ENCODE measurements around the gene ZFYVE9. TPM values are rescaled to one million over a fixed set of nuclear protein-coding genes. Genes with fewer than 3 reads are reported as not detected.

ZFYVE9 gene
- total and polyA plus RNA-seq, 5 experiments from 2014 or later = 1.5 to 14.7 (median 4.3) TPM

- H3K4me1 Mint-ChIP-seq = peaks cover 5 to 22% (median 6%) of the 10 kb centered on the region in 4 donors
- DNase-seq (no peak), ATAC-seq (no peak)
- H3K36me3 Mint-ChIP-seq = peaks cover 0 to 40% (median 0%) of the 10 kb centered on the region in 3 donors
- POLR2A ChIA-PET = interaction anchor here (0.7 to 1.4 kb wide), 2 partner anchors 8 to 50 kb away, joined by 3 to 6 read pairs; no protein-coding TSS in a partner anchor
- H3K4me3 Mint-ChIP-seq = no peak overlapping the region
- no peaks in the 10 kb centered on the region for H3K9me3 Mint-ChIP-seq
- H3K27me3 Mint-ChIP-seq = no peaks in the 10 kb centered on the region
- no peak overlapping the region for H3K27ac Mint-ChIP-seq
Measured at GRCh38 chr1:52343979-52344378, 202.1 kb downstream of the ZFYVE9 start.

- no peak overlapping the region for H3K4me3 Mint-ChIP-seq
- DNase-seq (no peak), ATAC-seq (no peak)
- H3K27ac Mint-ChIP-seq = peak overlapping the region in 4 of 10 donors; percentile 10 to 73 (median 52)
- no peaks in the 10 kb centered on the region for H3K27me3 Mint-ChIP-seq
- H3K36me3 Mint-ChIP-seq = peaks cover 0 to 38% (median 0%) of the 10 kb centered on the region in 3 donors
- POLR2A ChIA-PET = interaction anchor here (1.1 to 1.4 kb wide), 2 partner anchors 10 to 20 kb away, joined by 3 to 6 read pairs; partner anchors contain the start of gene CC2D1B
- no peaks in the 10 kb centered on the region for H3K9me3 Mint-ChIP-seq
- peaks cover 5 to 22% (median 6%) of the 10 kb centered on the region in 4 donors for H3K4me1 Mint-ChIP-seq
Measured at GRCh38 chr1:52345252-52345651, 203.4 kb downstream of the ZFYVE9 start.

- DNase-seq (no peak), ATAC-seq (no peak)
- no peak overlapping the region for H3K4me3 Mint-ChIP-seq
- peak overlapping the region in 5 of 10 donors; percentile 5 to 68 (median 29) for H3K27ac Mint-ChIP-seq
- no peaks in the 10 kb centered on the region for H3K27me3 Mint-ChIP-seq
- peaks cover 0 to 41% (median 1%) of the 10 kb centered on the region in 3 donors for H3K36me3 Mint-ChIP-seq
- H3K4me1 Mint-ChIP-seq = peaks cover 5 to 22% (median 6%) of the 10 kb centered on the region in 4 donors
- POLR2A ChIA-PET = interaction anchor here (1.1 kb wide), 1 partner anchor 19 kb away, joined by 3 read pairs; the partner anchor contains the start of gene CC2D1B
- H3K9me3 Mint-ChIP-seq = no peaks in the 10 kb centered on the region
Measured at GRCh38 chr1:52346653-52347052, 204.8 kb downstream of the ZFYVE9 start.

- peaks cover 0 to 61% (median 1%) of the 10 kb centered on the region in 3 donors for H3K36me3 Mint-ChIP-seq
- ATAC-seq (peak in 1 of 2 donors; percentile 41), DNase-seq (no peak)
- POLR2A ChIA-PET = interaction anchor here (0.7 to 1.5 kb wide), 4 partner anchors 17 to 310 kb away, joined by 3 to 7 read pairs (median 3); partner anchors contain the start of genes CC2D1B, ORC1 and PRPF38A
- H3K27ac Mint-ChIP-seq = peak overlapping the region; percentile 29 to 92 (median 82)
- no peaks in the 10 kb centered on the region for H3K27me3 Mint-ChIP-seq
- H3K4me3 Mint-ChIP-seq = no peak overlapping the region
- no peaks in the 10 kb centered on the region for H3K9me3 Mint-ChIP-seq
- H3K4me1 Mint-ChIP-seq = peaks cover 5 to 22% (median 6%) of the 10 kb centered on the region in 4 donors
Measured at GRCh38 chr1:52348704-52349300, 206.9 kb downstream of the ZFYVE9 start.

GRCh38 chr1:52352690-52353089 lies 210.8 kb downstream of the ZFYVE9 start:
- POLR2A ChIA-PET = interaction anchor here (1.0 kb wide), 1 partner anchor 51 kb away, joined by 5 read pairs; the partner anchor contains the start of genes ORC1 and PRPF38A
- DNase-seq (no peak), ATAC-seq (no peak)
- peak overlapping the region in 1 of 10 donors; percentile 42 for H3K4me3 Mint-ChIP-seq
- peak overlapping the region in 6 of 10 donors; percentile 21 to 90 (median 68) for H3K27ac Mint-ChIP-seq
- H3K27me3 Mint-ChIP-seq = no peaks in the 10 kb centered on the region
- H3K4me1 Mint-ChIP-seq = peaks cover 5 to 17% (median 7%) of the 10 kb centered on the region in 4 donors
- peaks cover 0 to 74% (median 1%) of the 10 kb centered on the region in 3 donors for H3K36me3 Mint-ChIP-seq
- H3K9me3 Mint-ChIP-seq = no peaks in the 10 kb centered on the region

- peak overlapping the region in 2 of 10 donors; percentile 36 to 39 for H3K27ac Mint-ChIP-seq
- POLR2A ChIA-PET = no interaction called here
- peak overlapping the region in 1 of 10 donors; percentile 20 for H3K4me3 Mint-ChIP-seq
- no peak for DNase-seq
- H3K9me3 Mint-ChIP-seq = no peaks in the 10 kb centered on the region
- H3K4me1 Mint-ChIP-seq = peaks cover 0 to 5% (median 5%) of the 10 kb centered on the region in 4 donors
- peaks cover 0 to 92% (median 9%) of the 10 kb centered on the region in 3 donors for H3K36me3 Mint-ChIP-seq
- H3K27me3 Mint-ChIP-seq = no peaks in the 10 kb centered on the region
- ATAC-seq = no peak
Measured at GRCh38 chr1:52355436-52355835, 213.5 kb downstream of the ZFYVE9 start.

GRCh38 chr1:52355847-52356505 lies 214.1 kb downstream of the ZFYVE9 start:
- POLR2A ChIA-PET = no interaction called here
- Mint-ChIP-seq H3K27ac (peak overlapping the region in 3 of 10 donors; percentile 17 to 39 (median 26)), H3K4me3 (no peak overlapping the region), H3K9me3 (no peaks in the 10 kb centered on the region), H3K36me3 (peaks cover 0 to 95% (median 9%) of the 10 kb centered on the region in 3 donors), H3K27me3 (no peaks in the 10 kb centered on the region), H3K4me1 (peaks cover 0 to 5% (median 5%) of the 10 kb centered on the region in 4 donors)
- ATAC-seq (no peak), DNase-seq (no peak)

- H3K36me3 Mint-ChIP-seq = peaks cover 0 to 98% (median 8%) of the 10 kb centered on the region in 3 donors
- no peak overlapping the region for H3K4me3 Mint-ChIP-seq
- ATAC-seq (no peak), DNase-seq (no peak)
- POLR2A ChIA-PET = no interaction called here
- H3K27me3 Mint-ChIP-seq = no peaks in the 10 kb centered on the region
- no peaks in the 10 kb centered on the region for H3K9me3 Mint-ChIP-seq
- peaks cover 4 to 11% (median 9%) of the 10 kb centered on the region in 4 donors for H3K4me1 Mint-ChIP-seq
- H3K27ac Mint-ChIP-seq = peak overlapping the region in 5 of 10 donors; percentile 21 to 50 (median 39)
Measured at GRCh38 chr1:52356818-52357355, 215.0 kb downstream of the ZFYVE9 start.

- ATAC-seq (no peak), DNase-seq (no peak)
- no peak overlapping the region for H3K4me3 Mint-ChIP-seq
- no peaks in the 10 kb centered on the region for H3K27me3 Mint-ChIP-seq
- POLR2A ChIA-PET = interaction anchor here (1.1 kb wide), 1 partner anchor 11 kb away, joined by 3 read pairs; no protein-coding TSS in a partner anchor
- H3K27ac Mint-ChIP-seq = peak overlapping the region in 4 of 10 donors; percentile 17 to 61 (median 34)
- H3K36me3 Mint-ChIP-seq = peaks cover 0 to 99% (median 8%) of the 10 kb centered on the region in 3 donors
- H3K9me3 Mint-ChIP-seq = no peaks in the 10 kb centered on the region
- peaks cover 4 to 14% (median 10%) of the 10 kb centered on the region in 4 donors for H3K4me1 Mint-ChIP-seq
Measured at GRCh38 chr1:52357397-52357796, 215.5 kb downstream of the ZFYVE9 start.

- peak overlapping the region in 3 of 10 donors; percentile 46 to 77 (median 61) for H3K27ac Mint-ChIP-seq
- peaks cover 7 to 27% (median 18%) of the 10 kb centered on the region in 4 donors for H3K4me1 Mint-ChIP-seq
- POLR2A ChIA-PET = no interaction called here
- no peak for DNase-seq
- H3K4me3 Mint-ChIP-seq = no peak overlapping the region
- H3K36me3 Mint-ChIP-seq = peaks cover 0 to 94% (median 12%) of the 10 kb centered on the region in 3 donors
- no peak for ATAC-seq
- no peaks in the 10 kb centered on the region for H3K27me3 Mint-ChIP-seq
- no peaks in the 10 kb centered on the region for H3K9me3 Mint-ChIP-seq
Measured at GRCh38 chr1:52358851-52359497, 217.1 kb downstream of the ZFYVE9 start.

GRCh38 chr1:52359676-52360594 lies 218.0 kb downstream of the ZFYVE9 start:
- no peaks in the 10 kb centered on the region for H3K27me3 Mint-ChIP-seq
- H3K9me3 Mint-ChIP-seq = no peaks in the 10 kb centered on the region
- DNase-seq (no peak), ATAC-seq (no peak)
- H3K36me3 Mint-ChIP-seq = peaks cover 0 to 89% (median 12%) of the 10 kb centered on the region in 3 donors
- H3K27ac Mint-ChIP-seq = peak overlapping the region in 5 of 10 donors; percentile 25 to 64 (median 54)
- POLR2A ChIA-PET = interaction anchor here (0.6 kb wide), 1 partner anchor 8 kb away, joined by 7 read pairs; no protein-coding TSS in a partner anchor
- H3K4me3 Mint-ChIP-seq = no peak overlapping the region
- peaks cover 12 to 36% (median 28%) of the 10 kb centered on the region in 4 donors for H3K4me1 Mint-ChIP-seq
